ENCODE data around the gene ENKD1.

DNA sequence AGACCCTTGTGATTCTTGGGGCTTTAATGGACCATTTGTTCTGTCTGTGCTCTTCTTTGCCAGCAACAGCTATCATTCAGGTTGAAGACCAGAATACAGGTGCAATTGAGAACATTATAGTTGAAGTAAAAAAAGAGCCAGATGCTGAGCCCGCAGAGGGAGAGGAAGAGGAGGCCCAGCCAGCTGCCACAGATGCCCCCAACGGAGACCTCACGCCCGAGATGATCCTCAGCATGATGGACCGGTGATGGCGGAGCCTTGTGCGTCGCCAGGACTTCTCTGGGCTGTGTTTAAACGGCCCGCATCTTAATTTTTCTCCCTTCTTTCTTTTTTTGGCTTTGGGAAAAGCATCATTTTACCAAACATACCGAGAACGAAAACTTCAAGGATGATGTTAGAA lies 28.9 kb downstream of the ENKD1 start:
- TF ChIP-seq, protein P1, sequence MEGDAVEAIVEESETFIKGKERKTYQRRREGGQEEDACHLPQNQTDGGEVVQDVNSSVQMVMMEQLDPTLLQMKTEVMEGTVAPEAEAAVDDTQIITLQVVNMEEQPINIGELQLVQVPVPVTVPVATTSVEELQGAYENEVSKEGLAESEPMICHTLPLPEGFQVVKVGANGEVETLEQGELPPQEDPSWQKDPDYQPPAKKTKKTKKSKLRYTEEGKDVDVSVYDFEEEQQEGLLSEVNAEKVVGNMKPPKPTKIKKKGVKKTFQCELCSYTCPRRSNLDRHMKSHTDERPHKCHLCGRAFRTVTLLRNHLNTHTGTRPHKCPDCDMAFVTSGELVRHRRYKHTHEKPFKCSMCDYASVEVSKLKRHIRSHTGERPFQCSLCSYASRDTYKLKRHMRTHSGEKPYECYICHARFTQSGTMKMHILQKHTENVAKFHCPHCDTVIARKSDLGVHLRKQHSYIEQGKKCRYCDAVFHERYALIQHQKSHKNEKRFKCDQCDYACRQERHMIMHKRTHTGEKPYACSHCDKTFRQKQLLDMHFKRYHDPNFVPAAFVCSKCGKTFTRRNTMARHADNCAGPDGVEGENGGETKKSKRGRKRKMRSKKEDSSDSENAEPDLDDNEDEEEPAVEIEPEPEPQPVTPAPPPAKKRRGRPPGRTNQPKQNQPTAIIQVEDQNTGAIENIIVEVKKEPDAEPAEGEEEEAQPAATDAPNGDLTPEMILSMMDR (IDR thresholded peaks at IDR 0.05): no peak
- TF ChIP-seq EZH2 (IDR thresholded peaks at IDR 0.05) (no peak), EZH2phosphoT487 (IDR thresholded peaks at IDR 0.05) (no peak)
